Measurements from ENCODE around the gene NCAM1. TPM values are rescaled to one million over a fixed set of nuclear protein-coding genes. Genes with fewer than 3 reads are reported as not detected.

NCAM1 gene
- total and polyA plus RNA-seq, 7 donors, result 0.46 to 124 (median 64.2) TPM

DNA sequence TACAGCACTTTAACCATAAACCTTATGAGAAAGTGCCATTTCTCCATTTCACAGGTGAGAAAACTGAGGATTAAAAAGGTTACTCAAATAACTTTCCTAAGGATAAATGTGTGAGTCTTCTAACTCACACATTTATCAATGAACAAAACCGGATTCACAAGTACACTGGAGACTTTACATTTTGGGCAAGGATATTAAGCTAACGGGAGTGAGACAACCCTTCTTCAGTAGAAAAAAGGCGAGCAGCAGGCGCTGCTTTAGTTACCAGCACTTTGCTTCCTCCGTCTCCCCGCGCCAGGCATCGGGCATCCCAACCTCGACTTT lies 352.8 kb downstream of the NCAM1 start:
- TF ChIP-seq, protein P1, sequence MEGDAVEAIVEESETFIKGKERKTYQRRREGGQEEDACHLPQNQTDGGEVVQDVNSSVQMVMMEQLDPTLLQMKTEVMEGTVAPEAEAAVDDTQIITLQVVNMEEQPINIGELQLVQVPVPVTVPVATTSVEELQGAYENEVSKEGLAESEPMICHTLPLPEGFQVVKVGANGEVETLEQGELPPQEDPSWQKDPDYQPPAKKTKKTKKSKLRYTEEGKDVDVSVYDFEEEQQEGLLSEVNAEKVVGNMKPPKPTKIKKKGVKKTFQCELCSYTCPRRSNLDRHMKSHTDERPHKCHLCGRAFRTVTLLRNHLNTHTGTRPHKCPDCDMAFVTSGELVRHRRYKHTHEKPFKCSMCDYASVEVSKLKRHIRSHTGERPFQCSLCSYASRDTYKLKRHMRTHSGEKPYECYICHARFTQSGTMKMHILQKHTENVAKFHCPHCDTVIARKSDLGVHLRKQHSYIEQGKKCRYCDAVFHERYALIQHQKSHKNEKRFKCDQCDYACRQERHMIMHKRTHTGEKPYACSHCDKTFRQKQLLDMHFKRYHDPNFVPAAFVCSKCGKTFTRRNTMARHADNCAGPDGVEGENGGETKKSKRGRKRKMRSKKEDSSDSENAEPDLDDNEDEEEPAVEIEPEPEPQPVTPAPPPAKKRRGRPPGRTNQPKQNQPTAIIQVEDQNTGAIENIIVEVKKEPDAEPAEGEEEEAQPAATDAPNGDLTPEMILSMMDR (IDR thresholded peaks at IDR 0.05), result no peak
- TF ChIP-seq POLR2AphosphoS5 (IDR thresholded peaks at IDR 0.05) (no peak), POLR2A (IDR thresholded peaks at IDR 0.05) (no peak), EP300 (IDR thresholded peaks at IDR 0.05) (no peak)
- peaks cover 0 to 23% (median 19%) of the 10 kb centered on the region in 4 donors for H3K4me1 ChIP-seq
- 3 to 7% methylated on average over 9 of the region's 9 CpGs for WGBS, 2 donors
- H3K9me3 ChIP-seq, result no peaks in the 10 kb centered on the region
- intact Hi-C loops (cut with DNase I), result loop anchor here (10.0 kb wide), 2 partner anchors 461 to 1089 kb away; partner anchors contain the start of genes CLDN25, PTS and ZW10
- no peak for DNase-seq
- H3K36me3 ChIP-seq, result peaks cover 0 to 20% (median 0%) of the 10 kb centered on the region in 4 donors
- H3K27me3 ChIP-seq, result no peaks in the 10 kb centered on the region
- H3K27ac ChIP-seq, result peak overlapping the region; percentile 87 to 92 (median 89)
- peak overlapping the region; percentile 53 to 76 (median 64) for H3K4me3 ChIP-seq

DNA sequence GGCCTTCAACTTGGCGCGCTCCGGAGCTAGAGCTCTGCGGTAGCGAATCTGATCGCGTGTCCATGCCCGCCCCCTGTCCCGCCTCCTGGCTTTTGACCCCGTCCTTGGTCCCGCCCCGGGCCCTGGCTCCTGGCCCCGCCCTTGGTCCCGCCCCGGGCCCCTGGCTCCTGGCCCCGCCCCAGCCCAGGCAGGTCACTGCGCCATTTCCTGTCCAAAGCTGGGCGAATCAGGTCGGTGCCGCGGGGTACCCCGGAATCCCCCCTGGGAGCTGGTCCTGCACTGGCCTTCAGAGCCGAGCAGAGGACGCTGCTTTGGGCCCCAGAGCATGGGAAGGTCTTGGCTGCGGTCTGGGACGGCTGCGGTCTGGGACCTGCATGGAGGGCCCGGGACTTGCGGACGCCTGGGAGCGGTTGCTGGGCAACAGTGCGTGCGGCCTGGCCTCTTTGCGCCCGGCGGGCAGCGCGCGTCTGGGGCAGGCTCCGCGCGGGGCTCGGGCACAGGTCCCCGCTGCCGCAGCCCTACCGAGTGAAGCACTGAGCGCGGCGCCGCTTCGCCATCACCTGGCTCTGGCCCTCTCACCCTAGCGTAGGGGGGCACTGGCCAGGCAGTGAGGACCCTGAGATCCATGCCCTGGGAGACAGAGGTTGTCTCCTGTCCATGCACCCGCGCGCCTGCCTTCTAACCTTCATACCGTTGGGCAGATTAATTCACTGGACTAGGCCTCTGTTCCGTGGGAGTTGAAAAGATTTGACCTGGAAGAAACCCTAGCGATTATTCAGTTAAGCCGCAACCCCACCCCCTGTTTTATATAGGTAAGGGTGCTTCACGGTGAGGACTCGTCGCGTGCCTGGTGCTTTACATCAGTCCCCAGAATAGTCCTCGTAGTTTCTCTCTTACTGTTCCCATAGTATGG lies 353.4 kb downstream of the NCAM1 start, which contains the start of gene TTC12:
TSS of gene TTC12 (plus strand) at position 195 of the 913 bp plus-strand sequence. CDS start 1,675 bp downstream, outside the sequence.
- intact Hi-C loops (cut with DNase I), result loop anchor here (10.0 kb wide), 2 partner anchors 460 to 1090 kb away; partner anchors contain the start of genes CLDN25, PTS and ZW10
- TF ChIP-seq POLR2A (IDR thresholded peaks at IDR 0.05) (peak; percentile 13 to 33), POLR2AphosphoS5 (IDR thresholded peaks at IDR 0.05) (peak; percentile 43 to 79 (median 60)), EP300 (IDR thresholded peaks at IDR 0.05) (no peak)
- TF ChIP-seq, protein P1 (IDR thresholded peaks at IDR 0.05), result no peak
- Histone ChIP-seq H3K9me3 (no peaks in the 10 kb centered on the region), H3K36me3 (peaks cover 0 to 27% (median 0%) of the 10 kb centered on the region in 4 donors), H3K27me3 (no peaks in the 10 kb centered on the region), H3K4me1 (peaks cover 0 to 23% (median 19%) of the 10 kb centered on the region in 4 donors), H3K4me3 (peak within 1 kb of the TSS; percentile 53 to 76 (median 64)), H3K27ac (peak within 1 kb of the TSS; percentile 87 to 92 (median 89))
- WGBS, 2 donors, result 2 to 10% methylated on average over 64 of the region's 64 CpGs
- DNase-seq, result peak; percentile 96

DNA sequence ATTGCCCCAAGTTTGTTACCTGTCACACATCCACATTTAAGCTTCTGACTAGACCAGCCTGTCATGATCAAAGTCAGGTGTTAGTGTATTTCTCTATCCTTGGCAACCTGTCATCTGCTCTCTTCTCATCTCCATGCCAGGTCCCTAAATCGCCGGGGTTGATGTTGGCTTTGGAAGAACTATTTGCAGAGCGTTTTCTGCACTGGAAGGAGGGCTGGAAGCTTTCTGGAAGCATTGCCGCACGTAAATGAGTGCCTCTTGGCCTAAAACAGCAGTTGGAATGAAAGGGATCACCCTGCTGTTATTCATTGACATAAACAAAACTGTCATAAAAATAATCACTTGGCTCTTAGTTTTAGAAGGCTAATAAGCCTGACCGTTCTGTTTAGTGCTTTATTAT lies 354.6 kb downstream of the NCAM1 start:
- intact Hi-C loops (cut with DNase I), result loop anchor here (10.0 kb wide), 2 partner anchors 459 to 1091 kb away; partner anchors contain the start of genes CLDN25, PTS and ZW10
- no peak for DNase-seq
- Histone ChIP-seq H3K27ac (peak overlapping the region; percentile 87 to 92 (median 89)), H3K27me3 (no peaks in the 10 kb centered on the region), H3K4me3 (peak overlapping the region in 3 of 4 donors; percentile 61 to 76 (median 67)), H3K36me3 (peaks cover 0 to 37% (median 0%) of the 10 kb centered on the region in 4 donors), H3K4me1 (peaks cover 0 to 23% (median 19%) of the 10 kb centered on the region in 4 donors), H3K9me3 (no peaks in the 10 kb centered on the region)
- WGBS, 2 donors, result 69 to 72% methylated on average over 6 of the region's 6 CpGs
- TF ChIP-seq EP300 (IDR thresholded peaks at IDR 0.05) (no peak), POLR2AphosphoS5 (IDR thresholded peaks at IDR 0.05) (no peak), POLR2A (IDR thresholded peaks at IDR 0.05) (no peak)
- TF ChIP-seq, protein P1 (IDR thresholded peaks at IDR 0.05), result no peak

DNA sequence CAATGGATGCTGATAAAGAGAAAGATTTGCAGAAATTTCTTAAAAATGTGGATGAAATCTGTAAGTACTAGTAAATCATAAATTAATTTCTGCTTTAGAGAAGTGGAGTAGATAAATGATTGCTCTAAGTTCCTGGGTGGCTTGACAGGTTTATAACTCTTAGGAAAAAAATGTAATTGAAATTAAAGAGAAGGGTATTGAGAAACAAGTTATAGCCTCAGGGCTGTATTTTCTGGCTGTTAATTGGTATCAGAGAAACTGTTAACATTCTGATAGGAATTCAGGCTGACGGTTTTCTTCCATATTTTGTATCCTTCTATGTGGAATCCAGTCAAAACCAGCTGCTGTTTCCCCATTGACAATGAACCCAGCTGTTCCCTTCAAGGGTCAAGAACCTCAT lies 355.0 kb downstream of the NCAM1 start:
- no peak overlapping the region for H3K4me3 ChIP-seq
- no peaks in the 10 kb centered on the region for H3K27me3 ChIP-seq
- no peaks in the 10 kb centered on the region for H3K9me3 ChIP-seq
- intact Hi-C loops (cut with DNase I), result loop anchor here (10.0 kb wide), 2 partner anchors 459 to 1091 kb away; partner anchors contain the start of genes CLDN25, PTS and ZW10
- peaks cover 0 to 23% (median 19%) of the 10 kb centered on the region in 4 donors for H3K4me1 ChIP-seq
- TF ChIP-seq, protein P1 (IDR thresholded peaks at IDR 0.05), result no peak
- TF ChIP-seq POLR2A (IDR thresholded peaks at IDR 0.05) (no peak), POLR2AphosphoS5 (IDR thresholded peaks at IDR 0.05) (no peak), EP300 (IDR thresholded peaks at IDR 0.05) (no peak)
- H3K27ac ChIP-seq, result peak overlapping the region; percentile 87 to 92 (median 89)
- 87 to 91% methylated on average over 1 of the region's 1 CpG for WGBS, 2 donors
- peaks cover 0 to 37% (median 0%) of the 10 kb centered on the region in 4 donors for H3K36me3 ChIP-seq
- DNase-seq, result no peak

Data from sigmoid colon (tissue), 7 donors.